Adipocyte (in vitro differentiated cells): ENCODE results near the gene TMEFF1.
"Not testable (repeated sequence)": the region's sequence is repeated elsewhere in the genome, so short reads cannot be mapped to it uniquely, and the experiment has no call there.

Source experiments
- DNase-seq: peaks from one replicate; pipeline ENCODE4 v3.0.0-alpha.2; 2015; ENCODE audit warnings: low read depth
- H3K27me3 ChIP-seq: replicated peaks from 2 replicates; pipeline ENCODE4 v1.7.0; 2013; ENCODE audit warnings: mild to moderate bottlenecking, low read length, moderate library complexity; ENCODE audit not compliant: control insufficient read depth, insufficient read depth
- H3K36me3 ChIP-seq: 2 replicates; pipeline ENCODE4 v1.7.0; 2013; ENCODE audit warnings: low read length, mild to moderate bottlenecking, moderate library complexity; ENCODE audit not compliant: control insufficient read depth, insufficient read depth, severe bottlenecking
- H3K4me1 ChIP-seq: 2 replicates; pipeline ENCODE4 v1.7.0; 2013; ENCODE audit warnings: mild to moderate bottlenecking, low read length, moderate library complexity; ENCODE audit not compliant: control insufficient read depth, insufficient read depth
- H3K4me3 ChIP-seq: 2 replicates; pipeline ENCODE4 v1.7.0; 2013; ENCODE audit warnings: mild to moderate bottlenecking, low read length, moderate library complexity
- H3K9ac ChIP-seq: 2 replicates; pipeline ENCODE4 v1.7.0; 2013; ENCODE audit warnings: mild to moderate bottlenecking, low read length, moderate library complexity
- H3K9me3 ChIP-seq: 2 replicates; pipeline ENCODE4 v1.7.0; 2013; ENCODE audit warnings: mild to moderate bottlenecking, low read length, moderate library complexity; ENCODE audit not compliant: control insufficient read depth

Gene TMEFF1

GRCh38 chr9:100499460-100499859 is 26.5 kb downstream of the TMEFF1 start:
- Histone ChIP-seq H3K4me3 (no peak overlapping the region), H3K4me1 (no peaks in the 10 kb centered on the region), H3K36me3 (no peaks in the 10 kb centered on the region), H3K9ac (no peak overlapping the region), H3K9me3 (no peaks in the 10 kb centered on the region), H3K27me3 (no peaks in the 10 kb centered on the region)
- no peak for DNase-seq

GRCh38 chr9:100499866-100500265 is 26.9 kb downstream of the TMEFF1 start:
- no peaks in the 10 kb centered on the region for H3K4me1 ChIP-seq
- no peaks in the 10 kb centered on the region for H3K9me3 ChIP-seq
- H3K27me3 ChIP-seq = no peaks in the 10 kb centered on the region
- no peak for DNase-seq
- no peaks in the 10 kb centered on the region for H3K36me3 ChIP-seq
- no peak overlapping the region for H3K9ac ChIP-seq
- H3K4me3 ChIP-seq = no peak overlapping the region

GRCh38 chr9:100505564-100506159 is 32.7 kb downstream of the TMEFF1 start:
- no peak overlapping the region for H3K4me3 ChIP-seq
- no peaks in the 10 kb centered on the region for H3K4me1 ChIP-seq
- H3K36me3 ChIP-seq = no peaks in the 10 kb centered on the region
- no peak overlapping the region for H3K9ac ChIP-seq
- DNase-seq = peak; percentile 57
- H3K27me3 ChIP-seq = no peaks in the 10 kb centered on the region
- H3K9me3 ChIP-seq = no peaks in the 10 kb centered on the region

- not testable (repeated sequence) for H3K27me3 ChIP-seq, H3K4me1 ChIP-seq, H3K9me3 ChIP-seq, H3K36me3 ChIP-seq, H3K4me3 ChIP-seq, H3K9ac ChIP-seq, DNase-seq
Observed at GRCh38 chr9:100507350-100507749, 34.4 kb downstream of the TMEFF1 start.

- no peaks in the 10 kb centered on the region for H3K36me3 ChIP-seq
- H3K4me3 ChIP-seq = no peak overlapping the region
- peaks cover 6% of the 10 kb centered on the region for H3K4me1 ChIP-seq
- DNase-seq = no peak
- H3K27me3 ChIP-seq = no peaks in the 10 kb centered on the region
- no peak overlapping the region for H3K9ac ChIP-seq
- no peaks in the 10 kb centered on the region for H3K9me3 ChIP-seq
Observed at GRCh38 chr9:100511205-100511604, 38.3 kb downstream of the TMEFF1 start.

GRCh38 chr9:100515578-100516494 is 42.9 kb downstream of the TMEFF1 start:
- no peaks in the 10 kb centered on the region for H3K36me3 ChIP-seq
- DNase-seq = peak; percentile 47

GRCh38 chr9:100521282-100521681 is 48.3 kb downstream of the TMEFF1 start:
- DNase-seq = no peak
- peaks cover 7% of the 10 kb centered on the region for H3K4me1 ChIP-seq
- H3K9ac ChIP-seq = no peak overlapping the region
- H3K36me3 ChIP-seq = no peaks in the 10 kb centered on the region
- no peaks in the 10 kb centered on the region for H3K9me3 ChIP-seq
- no peaks in the 10 kb centered on the region for H3K27me3 ChIP-seq
- no peak overlapping the region for H3K4me3 ChIP-seq

More at GRCh38 chr9:100515578-100516494, 42.9 kb downstream of the TMEFF1 start:
- Histone ChIP-seq H3K9ac (peak overlapping the region; percentile 2), H3K4me3 (no peak overlapping the region), H3K27me3 (no peaks in the 10 kb centered on the region), H3K9me3 (no peaks in the 10 kb centered on the region), H3K4me1 (peaks cover 14% of the 10 kb centered on the region)

- H3K4me3 ChIP-seq = no peak overlapping the region
- no peaks in the 10 kb centered on the region for H3K9me3 ChIP-seq
- H3K27me3 ChIP-seq = no peaks in the 10 kb centered on the region
- no peak overlapping the region for H3K9ac ChIP-seq
- H3K36me3 ChIP-seq = no peaks in the 10 kb centered on the region
- DNase-seq = no peak
- no peaks in the 10 kb centered on the region for H3K4me1 ChIP-seq
Observed at GRCh38 chr9:100525563-100525962, 52.6 kb downstream of the TMEFF1 start.

- not testable (repeated sequence) for H3K27me3 ChIP-seq, H3K4me1 ChIP-seq, H3K36me3 ChIP-seq, H3K4me3 ChIP-seq, H3K9ac ChIP-seq, DNase-seq, H3K9me3 ChIP-seq
Observed at GRCh38 chr9:100527180-100527794, 54.3 kb downstream of the TMEFF1 start.

- Histone ChIP-seq H3K4me1 (peaks cover 12% of the 10 kb centered on the region), H3K36me3 (no peaks in the 10 kb centered on the region), H3K9me3 (no peaks in the 10 kb centered on the region), H3K27me3 (no peaks in the 10 kb centered on the region), H3K4me3 (peak overlapping the region; percentile 37), H3K9ac (peak overlapping the region; percentile 27)
- DNase-seq = no peak
Observed at GRCh38 chr9:100534401-100534800, 61.5 kb downstream of the TMEFF1 start.

GRCh38 chr9:100540327-100540726 is 67.4 kb downstream of the TMEFF1 start:
- Histone ChIP-seq H3K27me3 (no peaks in the 10 kb centered on the region), H3K9ac (no peak overlapping the region), H3K4me3 (no peak overlapping the region), H3K9me3 (no peaks in the 10 kb centered on the region), H3K36me3 (no peaks in the 10 kb centered on the region), H3K4me1 (no peaks in the 10 kb centered on the region)
- no peak for DNase-seq
